Right lobe of liver (tissue), 4 donors: ENCODE data around the gene PHKG2.

Experiments
- POLR2A ChIP-seq: fragments of 450-650 bp; IDR thresholded peaks from one replicate; pipeline ENCODE4 v1.6.1; 2017; ENCODE audit warnings: antibody characterized with exemption, mild to moderate bottlenecking
- TF ChIP-seq, protein P1 (sequence below), 4 donors: fragments of 200-600 bp in 3 of 4; fragments of 450-650 bp in 1 of 4; IDR thresholded peaks; one replicate each; pipeline versions ENCODE4 v1.5.1 to v1.8.0; 2016 to 2022; ENCODE audit warnings: antibody characterized with exemption in 4 of 4, mild to moderate bottlenecking in 2 of 4
- donor health status: DM: no; HTN: no; CAD: no.
- donor health status: DM: no; HTN: no; CAD: no.
- donor health status: DM: no; HTN: yes; CAD: no.

DNA sequence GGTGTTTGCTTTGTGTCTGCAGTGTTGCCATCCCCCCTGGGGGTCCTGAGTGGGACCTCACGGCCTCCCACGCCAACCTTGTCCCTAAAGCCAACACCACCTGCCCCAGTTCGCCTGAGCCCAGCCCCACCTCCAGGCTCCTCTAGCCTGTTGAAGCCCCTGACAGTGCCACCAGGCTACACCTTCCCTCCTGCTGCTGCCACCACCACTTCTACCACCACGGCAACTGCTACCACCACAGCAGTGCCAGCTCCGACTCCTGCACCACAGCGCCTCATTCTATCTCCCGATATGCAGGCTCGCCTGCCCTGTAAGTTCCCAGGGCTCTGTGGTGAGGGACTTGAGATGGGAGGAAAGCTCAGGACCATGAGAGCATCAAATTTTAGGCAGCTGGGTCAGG is 27.1 kb upstream of the PHKG2 start:
- TF ChIP-seq POLR2A = no peak
- TF ChIP-seq, protein P1, sequence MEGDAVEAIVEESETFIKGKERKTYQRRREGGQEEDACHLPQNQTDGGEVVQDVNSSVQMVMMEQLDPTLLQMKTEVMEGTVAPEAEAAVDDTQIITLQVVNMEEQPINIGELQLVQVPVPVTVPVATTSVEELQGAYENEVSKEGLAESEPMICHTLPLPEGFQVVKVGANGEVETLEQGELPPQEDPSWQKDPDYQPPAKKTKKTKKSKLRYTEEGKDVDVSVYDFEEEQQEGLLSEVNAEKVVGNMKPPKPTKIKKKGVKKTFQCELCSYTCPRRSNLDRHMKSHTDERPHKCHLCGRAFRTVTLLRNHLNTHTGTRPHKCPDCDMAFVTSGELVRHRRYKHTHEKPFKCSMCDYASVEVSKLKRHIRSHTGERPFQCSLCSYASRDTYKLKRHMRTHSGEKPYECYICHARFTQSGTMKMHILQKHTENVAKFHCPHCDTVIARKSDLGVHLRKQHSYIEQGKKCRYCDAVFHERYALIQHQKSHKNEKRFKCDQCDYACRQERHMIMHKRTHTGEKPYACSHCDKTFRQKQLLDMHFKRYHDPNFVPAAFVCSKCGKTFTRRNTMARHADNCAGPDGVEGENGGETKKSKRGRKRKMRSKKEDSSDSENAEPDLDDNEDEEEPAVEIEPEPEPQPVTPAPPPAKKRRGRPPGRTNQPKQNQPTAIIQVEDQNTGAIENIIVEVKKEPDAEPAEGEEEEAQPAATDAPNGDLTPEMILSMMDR (IDR thresholded peaks at IDR 0.05) = no peak
